Hematopoietic multipotent progenitor cell treated with erythropoietin and hydrocortisone succinate and interleukin-3 and kit ligand, for 6 days (in vitro differentiated cells): ENCODE data around the gene MGST1.
"Not testable (repeated sequence)": the region's sequence is repeated elsewhere in the genome, so short reads cannot be mapped to it uniquely, and the experiment has no call there.

ENCODE experiments used
- DNase-seq: peaks from one replicate; pipeline ENCODE4 v3.0.0-alpha.2; 2015

MGST1 gene

GRCh38 chr12:16358878-16359277 is 11.4 kb downstream of the MGST1 start:
- DNase-seq = no peak

- peak; percentile 84 for DNase-seq
Measured at GRCh38 chr12:16359512-16360491, 12.4 kb downstream of the MGST1 start.

DNA sequence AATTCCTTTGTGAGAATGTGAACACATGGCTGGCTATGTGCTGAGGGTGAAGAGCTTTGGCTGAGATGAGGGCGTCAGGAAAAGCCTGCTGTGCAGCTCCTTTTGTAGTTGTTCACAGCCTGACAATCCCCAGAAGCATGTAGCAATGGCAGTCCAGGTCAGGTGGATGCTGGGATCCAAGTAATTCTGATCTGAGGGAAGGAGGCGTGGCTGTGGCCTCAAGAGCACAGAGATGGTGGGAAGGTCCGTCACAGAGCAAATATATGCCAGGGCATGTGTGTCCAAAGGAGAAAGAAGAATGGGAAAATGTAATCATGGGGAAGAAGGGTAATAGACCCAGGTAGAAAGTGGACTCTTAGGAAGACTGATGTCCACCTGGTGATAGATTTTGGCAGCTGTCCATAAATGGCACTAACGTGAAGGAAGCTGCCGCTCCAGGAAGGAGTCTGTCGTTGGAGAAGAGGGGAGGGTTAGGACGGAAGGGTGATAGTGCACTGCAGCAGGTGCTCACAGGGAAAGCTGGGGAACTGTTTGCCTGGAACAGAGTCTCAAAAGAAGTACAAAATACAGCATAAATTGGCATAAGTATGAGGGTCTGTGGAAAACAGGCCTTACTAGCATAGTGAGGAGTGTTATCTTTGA is 13.8 kb downstream of the MGST1 start:
- no peak for DNase-seq

GRCh38 chr12:16362550-16362949 is 15.1 kb downstream of the MGST1 start:
- DNase-seq = no peak

DNA sequence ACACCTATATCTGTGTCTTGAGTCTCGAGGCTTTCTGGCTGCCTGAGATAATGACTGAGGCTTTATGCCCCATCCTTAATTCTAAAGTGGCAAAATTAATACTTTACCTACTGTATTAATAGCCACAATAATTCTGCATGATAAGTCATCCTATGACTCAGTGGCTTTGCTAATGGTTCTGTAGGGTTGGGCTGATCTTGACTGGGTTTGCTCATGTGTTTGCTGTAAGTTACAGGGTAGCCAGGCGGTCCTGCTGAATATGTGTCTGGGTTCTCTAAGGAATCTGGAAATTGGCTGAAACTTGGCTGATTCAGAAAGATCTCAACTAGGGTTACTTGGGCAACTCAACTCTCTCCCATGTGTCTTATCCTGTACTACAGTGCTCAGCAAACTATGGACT is 21.7 kb downstream of the MGST1 start:
- no peak for DNase-seq

GRCh38 chr12:16370096-16370495 is 22.7 kb downstream of the MGST1 start:
- DNase-seq = no peak

DNA sequence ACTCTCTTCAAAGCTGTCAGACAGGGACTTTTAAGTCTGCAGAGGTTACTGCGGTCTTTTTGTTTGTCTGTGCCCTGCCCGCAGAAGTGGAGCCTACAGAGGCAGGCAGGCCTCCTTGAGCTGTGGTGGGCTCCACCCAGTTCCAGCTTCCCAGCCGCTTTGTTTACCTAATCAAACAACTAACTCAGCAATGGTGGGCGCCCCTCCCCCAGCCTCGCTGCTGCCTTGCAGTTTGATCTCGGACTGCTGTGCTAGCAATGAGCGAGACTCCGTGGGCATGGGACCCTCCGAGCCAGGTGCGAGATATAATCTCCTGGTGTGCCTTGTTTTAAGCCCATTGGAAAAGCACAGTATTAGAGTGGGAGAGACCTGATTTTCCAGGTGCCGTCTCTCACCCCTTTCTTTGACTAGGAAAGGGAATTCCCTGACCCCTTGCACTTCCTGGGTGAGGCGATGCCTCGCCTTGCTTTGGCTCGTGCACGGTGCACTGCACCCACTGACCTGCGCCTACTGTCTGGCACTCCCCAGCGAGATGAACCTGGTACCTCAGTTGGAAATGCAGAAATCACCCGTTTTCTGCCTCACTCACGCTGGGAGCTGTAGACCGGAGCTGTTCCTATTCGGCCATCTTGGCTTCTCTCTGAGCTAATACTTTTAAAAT is 35.3 kb downstream of the MGST1 start:
- DNase-seq = not testable (repeated sequence)

- no peak for DNase-seq
Measured at GRCh38 chr12:16384732-16385131, 37.3 kb downstream of the MGST1 start.

DNA sequence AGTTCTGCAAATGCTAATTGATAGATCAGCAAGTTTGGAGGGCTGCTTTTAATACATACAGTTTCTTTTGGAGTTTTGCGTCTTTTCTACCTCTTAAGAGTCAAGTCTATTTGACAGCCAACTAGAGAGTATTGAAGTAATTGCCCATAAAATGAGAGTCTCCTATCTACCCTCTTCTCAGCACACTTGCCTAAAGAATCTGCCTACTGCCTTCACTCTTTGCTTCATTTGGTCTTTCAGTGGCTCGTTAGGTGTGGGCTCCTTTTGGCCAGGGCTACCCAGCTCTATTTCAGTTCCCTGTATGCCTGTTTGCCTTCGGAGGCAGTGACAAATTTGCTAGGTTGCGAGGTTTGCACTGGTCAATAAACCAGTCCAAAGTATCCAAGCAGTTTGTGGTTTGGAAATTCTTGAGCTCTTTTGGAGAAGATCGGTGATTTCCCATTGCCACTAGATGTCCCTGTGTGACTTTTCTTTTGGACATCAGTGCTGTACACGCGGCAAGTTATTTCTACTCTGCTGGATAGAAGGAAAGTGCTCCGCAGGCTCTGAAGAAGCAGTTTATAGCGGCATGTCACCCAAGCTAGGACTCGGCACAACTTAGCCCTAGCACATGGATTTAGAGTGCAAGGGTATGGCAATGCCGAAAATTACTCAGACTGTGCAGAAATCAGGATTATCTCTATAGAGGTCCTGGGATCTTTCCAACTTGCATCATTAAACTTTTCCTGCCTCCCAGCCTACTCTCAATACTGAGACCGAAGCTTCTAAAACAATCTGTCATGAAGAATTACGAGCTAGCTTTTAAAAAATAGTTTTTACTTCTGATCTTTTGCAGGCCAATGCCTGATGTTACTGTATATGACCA is 38.6 kb downstream of the MGST1 start:
- peak; percentile 16 for DNase-seq

- DNase-seq = no peak
Measured at GRCh38 chr12:16387919-16388318, 40.5 kb downstream of the MGST1 start.

- no peak for DNase-seq
Measured at GRCh38 chr12:16389594-16389993, 42.1 kb downstream of the MGST1 start.

GRCh38 chr12:16392846-16393535 is 45.5 kb downstream of the MGST1 start:
- no peak for DNase-seq

DNA sequence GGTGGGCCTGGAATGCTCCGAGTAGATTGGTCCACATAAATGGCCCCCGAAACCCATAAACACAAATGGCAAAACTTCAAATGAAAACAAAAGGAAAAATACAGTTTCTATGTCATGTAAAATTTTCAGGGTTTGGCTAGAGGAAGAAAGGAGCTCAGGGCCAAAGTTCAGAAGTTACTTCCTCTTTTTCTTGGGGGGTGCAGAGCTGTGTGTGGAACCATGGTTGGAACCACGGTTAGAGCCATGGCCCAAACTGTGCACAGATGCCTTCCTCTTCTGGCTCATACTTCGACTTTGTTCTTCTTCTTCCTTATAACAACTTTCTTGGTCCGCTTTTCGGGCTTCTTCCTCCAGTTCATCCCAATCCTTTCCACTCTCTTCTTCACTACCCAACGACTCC is 51.7 kb downstream of the MGST1 start:
- DNase-seq = peak; percentile 5

DNA sequence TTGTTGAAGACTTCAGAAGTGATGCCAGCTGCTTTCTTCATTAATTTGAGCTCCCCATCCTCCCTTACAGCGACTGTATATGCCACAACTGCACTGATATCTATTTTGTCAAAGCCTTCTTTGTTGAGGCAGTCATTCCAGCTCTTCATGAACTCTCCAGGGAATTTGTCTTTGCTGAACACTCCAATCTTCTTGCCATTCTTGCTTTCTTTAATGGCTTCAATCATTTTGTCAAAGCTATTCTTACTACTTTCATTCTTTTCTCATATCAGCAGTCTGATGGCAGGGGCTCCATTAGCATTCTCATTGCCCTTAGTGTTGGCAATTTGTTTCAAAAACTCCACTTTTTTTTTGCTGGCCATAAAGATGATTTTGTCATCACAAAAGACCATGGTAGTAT is 54.4 kb downstream of the MGST1 start:
- not testable (repeated sequence) for DNase-seq

DNA sequence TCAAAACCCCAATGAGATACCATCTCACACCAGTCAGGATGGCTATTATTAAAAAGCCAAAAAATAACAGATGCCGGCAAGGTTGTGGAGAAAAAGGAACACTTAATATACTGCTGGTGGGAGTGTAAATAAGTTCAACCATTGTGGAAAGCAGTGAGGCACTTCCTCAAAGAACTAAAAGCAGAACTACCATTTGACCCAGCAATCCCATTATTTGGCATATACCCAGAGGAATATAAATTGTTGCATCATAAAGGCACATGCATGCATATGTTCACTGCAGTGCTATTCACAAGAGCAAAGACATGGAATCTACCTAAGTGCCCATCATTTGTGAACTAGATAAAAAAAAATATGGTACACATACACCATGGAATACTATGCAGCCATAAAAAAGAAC is 59.9 kb downstream of the MGST1 start:
- DNase-seq = peak; percentile 4
